Naive thymus-derived CD4-positive, alpha-beta T cell (primary cell): ENCODE data around the gene PRSS50. TPM values are rescaled to one million over a fixed set of nuclear protein-coding genes. Genes with fewer than 3 reads are reported as not detected.
A peak's percentile ranks its signal among the peaks of the same experiment; 100 is the strongest.
"Not testable (repeated sequence)": the region's sequence is repeated elsewhere in the genome, so short reads cannot be mapped to it uniquely, and the experiment has no call there.

Source experiments
- ATAC-seq: fragments of 150-1000 bp; cut with Tn5 transposase; 2 replicates; pipeline ENCODE4 v1.10.0; 2021; ENCODE audit warnings: mild to moderate bottlenecking, moderate library complexity
- CTCF ChIA-PET: fragments of 350-600 bp; sonication (Branson Sonifier 250); formaldehyde crosslinking; loops from one replicate; lab custom pipeline; 2021; ENCODE audit warnings: antibody characterized with exemption; lab: Charles Lee
- POLR2A ChIA-PET: fragments of 350-600 bp; sonication (Branson Sonifier 250); formaldehyde crosslinking; loops from one replicate; lab custom pipeline; 2021; ENCODE audit warnings: antibody characterized with exemption, inconsistent platforms; lab: Charles Lee
- DNase-seq, 9 donors: peaks; one replicate each; pipeline versions ENCODE4 v3.0.0 to v3.0.0-alpha.2; 2020 to 2022; ENCODE audit warnings: mixed read lengths in 1 of 9
- H3K27ac ChIP-seq: one replicate; pipeline ENCODE4 v1.7.0; 2013; ENCODE audit warnings: mild to moderate bottlenecking, low read depth, low read length, moderate library complexity
- H3K27me3 ChIP-seq, 2 donors: one replicate each; pipeline ENCODE4 v1.7.0; 2013; ENCODE audit warnings: low read length in 2 of 2, mild to moderate bottlenecking in 2 of 2, moderate library complexity in 2 of 2; ENCODE audit not compliant: control insufficient read depth in 2 of 2, insufficient read depth in 2 of 2
- H3K36me3 ChIP-seq, 3 experiments: 1 replicate in 2 of 3; 2 replicates in 1 of 3; pipeline ENCODE4 v1.7.0; 2013; ENCODE audit warnings: low read length in 3 of 3, mild to moderate bottlenecking in 3 of 3, moderate library complexity in 1 of 3; ENCODE audit not compliant: insufficient read depth in 3 of 3, control insufficient read depth in 2 of 3
- H3K4me1 ChIP-seq, 2 donors: one replicate each; pipeline ENCODE4 v1.7.0; 2013; ENCODE audit warnings: low read length in 2 of 2, mild to moderate bottlenecking in 2 of 2, moderate library complexity in 1 of 2; ENCODE audit not compliant: control insufficient read depth in 2 of 2, insufficient read depth in 2 of 2
- H3K4me3 ChIP-seq: 2 replicates; pipeline ENCODE4 v1.7.0; 2013; ENCODE audit warnings: mild to moderate bottlenecking, low read length
- H3K9me3 ChIP-seq, 3 experiments: 1 replicate in 2 of 3; 2 replicates in 1 of 3; pipeline ENCODE4 v1.7.0; 2013; ENCODE audit warnings: low read length in 3 of 3; ENCODE audit not compliant: control insufficient read depth in 2 of 3
- H3K27ac Mint-ChIP-seq, 9 donors: one replicate each; pipeline ENCODE4 v1.8.0; 2020 to 2022; ENCODE audit warnings: mixed read lengths in 9 of 9, mild to moderate bottlenecking in 8 of 9, moderate library complexity in 5 of 9, inconsistent platforms in 2 of 9
- H3K27me3 Mint-ChIP-seq, 5 donors: one replicate each; pipeline ENCODE4 v1.8.0; 2021 to 2022; ENCODE audit warnings: mixed read lengths in 5 of 5, mild to moderate bottlenecking in 1 of 5
- H3K36me3 Mint-ChIP-seq, 5 donors: one replicate each; pipeline ENCODE4 v1.8.0; 2020 to 2022; ENCODE audit warnings: mixed read lengths in 5 of 5, mild to moderate bottlenecking in 3 of 5, inconsistent platforms in 1 of 5
- H3K4me1 Mint-ChIP-seq, 7 donors: one replicate each; pipeline ENCODE4 v1.8.0; 2020 to 2022; ENCODE audit warnings: mixed read lengths in 7 of 7, mild to moderate bottlenecking in 3 of 7, inconsistent platforms in 1 of 7
- H3K4me3 Mint-ChIP-seq, 10 donors: one replicate each; pipeline ENCODE4 v1.8.0; 2020 to 2022; ENCODE audit warnings: mild to moderate bottlenecking in 10 of 10, mixed read lengths in 10 of 10, moderate library complexity in 6 of 10, inconsistent platforms in 2 of 10
- H3K9me3 Mint-ChIP-seq, 11 donors: one replicate each; pipeline ENCODE4 v1.8.0; 2020 to 2022; ENCODE audit warnings: mixed read lengths in 11 of 11, mild to moderate bottlenecking in 4 of 11, inconsistent platforms in 1 of 11, moderate library complexity in 1 of 11
- intact Hi-C, 2 donors: fragments of 100-400 bp; cut with micrococcal nuclease; formaldehyde crosslinking; loops; one replicate each; pipeline ENCODE4 v1.15.1; 2023
- polyA plus RNA-seq, 2 donors: library from polyadenylated mRNA; unstranded; fragments of 300-500 nt; fragmentation: Illumina TruSeq; gene quantifications; one replicate each; pipeline ENCODE4 v1.2.3, GENCODE V29; 2021
- total RNA-seq, 6 experiments: library from RNA in 5 of 6; stranded (reverse) in 5 of 6; gene quantifications; 1 replicate in 5 of 6; 2 replicates in 1 of 6; pipeline ENCODE4 v1.2.3 and lab custom pipeline; 2021 to 2026

Gene PRSS50
- total and polyA plus RNA-seq, 7 experiments from 2014 or later = 0.11 TPM; not detected in 6

DNA sequence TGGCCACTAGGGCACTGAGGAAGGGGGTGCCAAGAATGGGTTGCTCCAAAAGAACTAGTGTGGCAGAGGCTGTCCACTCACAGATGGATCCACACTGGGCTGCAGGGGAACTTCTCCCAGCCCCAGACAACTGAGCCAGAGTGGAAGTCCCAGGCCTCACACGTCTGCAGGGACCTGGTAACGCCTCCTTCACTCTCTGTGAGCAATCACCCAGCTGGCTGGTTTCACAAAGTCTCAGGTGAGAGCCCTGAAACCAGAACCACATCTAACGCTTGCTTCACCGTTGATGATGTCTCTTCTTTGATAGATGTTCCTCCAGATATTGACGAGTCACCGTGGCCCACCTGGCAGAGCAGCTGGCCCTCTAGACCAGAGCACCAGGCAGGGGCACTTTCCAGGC lies 35.5 kb upstream of the PRSS50 start:
- ATAC-seq (peak; percentile 80), DNase-seq (peak in 2 of 9 donors; percentile 6 to 10)
- H3K4me3 Mint-ChIP-seq, H3K9me3 ChIP-seq, H3K4me3 ChIP-seq, POLR2A ChIA-PET, H3K27me3 Mint-ChIP-seq, H3K27me3 ChIP-seq, H3K36me3 Mint-ChIP-seq, H3K4me1 ChIP-seq, H3K9me3 Mint-ChIP-seq, intact Hi-C loops, H3K27ac ChIP-seq, H3K36me3 ChIP-seq, CTCF ChIA-PET: not testable (repeated sequence)
- Mint-ChIP-seq H3K4me1 (peaks cover 3 to 10% (median 6%) of the 10 kb centered on the region in 7 donors), H3K27ac (peak overlapping the region in 1 of 9 donors; percentile 72)

DNA sequence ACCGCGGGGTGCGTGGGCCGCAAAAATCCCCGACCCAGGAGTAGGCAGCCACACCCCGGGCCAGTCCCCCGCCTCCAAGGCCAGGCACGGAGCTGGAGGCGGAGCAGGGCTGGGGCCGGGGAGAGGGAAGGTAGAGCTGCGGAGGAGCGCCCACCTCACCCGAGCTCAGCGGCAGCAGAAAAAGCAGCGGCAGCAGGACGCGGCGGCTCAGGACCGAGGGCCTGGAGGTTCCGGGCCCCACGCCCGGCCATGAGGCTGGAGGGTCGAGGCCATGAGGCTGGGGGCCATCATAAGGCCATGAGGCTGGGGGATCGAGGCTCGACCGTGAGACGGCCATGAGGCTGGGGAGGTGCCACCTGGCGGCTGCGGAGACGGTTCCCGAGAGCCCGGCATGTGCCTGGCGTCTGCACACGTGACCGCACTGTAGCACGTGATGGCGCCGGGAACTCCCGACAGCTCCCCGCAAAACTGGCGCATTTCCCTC lies 32.9 kb upstream of the PRSS50 start:
- Mint-ChIP-seq H3K27me3 (peaks cover 0 to 9% (median 0%) of the 10 kb centered on the region in 5 donors), H3K9me3 (no peaks in the 10 kb centered on the region), H3K4me3 (no peak overlapping the region), H3K36me3 (no peaks in the 10 kb centered on the region), H3K27ac (no peak overlapping the region), H3K4me1 (peaks cover 3 to 10% (median 6%) of the 10 kb centered on the region in 7 donors)
- H3K4me3 ChIP-seq = no peak overlapping the region
- H3K27me3 ChIP-seq = no peaks in the 10 kb centered on the region
- no peaks in the 10 kb centered on the region for H3K4me1 ChIP-seq
- no peaks in the 10 kb centered on the region for H3K9me3 ChIP-seq
- ChIA-PET POLR2A (no interaction called here), CTCF (no interaction called here)
- no peak for DNase-seq
- H3K36me3 ChIP-seq = no peaks in the 10 kb centered on the region
- no peak overlapping the region for H3K27ac ChIP-seq
- no peak for ATAC-seq
- intact Hi-C loops = no loop called here

DNA sequence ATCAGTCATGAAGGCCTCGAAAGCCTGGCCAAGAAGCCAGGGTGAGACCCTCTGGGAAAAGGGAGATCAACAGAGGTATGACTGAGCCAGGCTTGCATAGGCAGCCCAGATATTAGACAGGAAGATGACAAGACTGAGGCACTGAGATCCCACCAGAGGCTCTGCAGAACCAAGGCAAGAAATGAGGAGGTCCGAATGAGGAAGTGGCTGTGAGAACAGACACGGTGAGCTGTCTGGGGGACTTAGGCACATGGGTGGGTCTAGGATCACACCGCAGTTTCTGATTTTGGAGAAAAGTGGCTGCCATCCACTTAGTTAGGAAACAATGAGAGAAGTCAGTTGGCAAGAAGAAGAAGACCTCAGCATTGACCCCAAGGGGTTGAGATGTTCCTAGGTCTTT lies 31.5 kb upstream of the PRSS50 start:
- Mint-ChIP-seq H3K27me3 (peaks cover 0 to 9% (median 0%) of the 10 kb centered on the region in 5 donors), H3K27ac (no peak overlapping the region), H3K4me3 (no peak overlapping the region), H3K4me1 (peaks cover 3 to 10% (median 6%) of the 10 kb centered on the region in 7 donors), H3K9me3 (no peaks in the 10 kb centered on the region), H3K36me3 (no peaks in the 10 kb centered on the region)
- no peaks in the 10 kb centered on the region for H3K36me3 ChIP-seq
- CTCF ChIA-PET = no interaction called here
- ATAC-seq (no peak), DNase-seq (no peak)
- POLR2A ChIA-PET = no interaction called here
- H3K27ac ChIP-seq = no peak overlapping the region
- H3K4me1 ChIP-seq = no peaks in the 10 kb centered on the region
- no peak overlapping the region for H3K4me3 ChIP-seq
- no peaks in the 10 kb centered on the region for H3K27me3 ChIP-seq
- intact Hi-C loops = no loop called here
- no peaks in the 10 kb centered on the region for H3K9me3 ChIP-seq

DNA sequence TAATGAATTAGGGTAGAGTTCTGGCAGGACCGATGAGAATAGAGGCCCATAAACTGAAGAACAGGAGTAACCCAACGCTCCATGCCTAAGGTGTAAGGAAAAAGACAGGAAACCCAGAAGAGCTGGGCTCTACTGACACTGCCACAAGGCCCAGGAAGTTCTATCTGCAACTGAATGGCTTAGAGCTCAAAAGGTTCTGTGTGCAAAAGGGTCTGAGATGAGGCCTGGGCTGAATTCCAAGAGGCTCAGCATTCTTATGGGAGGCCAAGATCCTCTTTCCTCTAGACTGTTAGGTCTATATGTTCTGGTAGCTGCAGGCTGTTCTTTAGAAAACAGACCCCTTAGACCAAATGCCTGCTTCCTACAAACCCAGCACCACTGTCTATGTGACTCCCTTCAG lies 30.5 kb upstream of the PRSS50 start:
- CTCF ChIA-PET = no interaction called here
- Histone ChIP-seq H3K36me3 (no peaks in the 10 kb centered on the region), H3K9me3 (no peaks in the 10 kb centered on the region), H3K4me1 (no peaks in the 10 kb centered on the region), H3K27me3 (no peaks in the 10 kb centered on the region), H3K4me3 (no peak overlapping the region), H3K27ac (no peak overlapping the region)
- no peak for DNase-seq
- POLR2A ChIA-PET = no interaction called here
- Mint-ChIP-seq H3K4me3 (no peak overlapping the region), H3K4me1 (peaks cover 0 to 6% (median 1%) of the 10 kb centered on the region in 7 donors), H3K9me3 (no peaks in the 10 kb centered on the region), H3K27ac (peak overlapping the region in 1 of 9 donors; percentile 47), H3K27me3 (peaks cover 0 to 9% (median 0%) of the 10 kb centered on the region in 5 donors), H3K36me3 (no peaks in the 10 kb centered on the region)
- no peak for ATAC-seq
- intact Hi-C loops = no loop called here

DNA sequence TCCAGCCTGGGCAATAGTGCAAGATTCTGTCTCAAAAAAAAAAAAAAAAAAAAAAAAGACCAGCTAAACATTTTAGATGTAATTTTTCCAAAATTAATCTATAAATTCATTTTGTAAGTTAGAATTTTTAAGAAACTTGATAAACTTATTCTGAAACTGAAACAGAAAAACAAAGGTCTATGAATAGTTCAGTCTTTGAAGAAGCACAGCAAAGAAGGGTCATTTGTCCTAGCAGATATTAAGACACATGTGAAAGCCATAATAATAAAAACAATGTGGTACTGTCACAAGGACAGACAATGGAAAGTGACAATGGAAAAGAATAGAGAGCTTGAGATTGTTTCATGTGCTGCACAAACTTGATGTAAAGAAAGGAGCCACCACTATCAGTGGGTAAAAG lies 29.0 kb upstream of the PRSS50 start:
- H3K27ac ChIP-seq = no peak overlapping the region
- no peaks in the 10 kb centered on the region for H3K36me3 ChIP-seq
- no peak for DNase-seq
- Mint-ChIP-seq H3K36me3 (no peaks in the 10 kb centered on the region), H3K4me3 (no peak overlapping the region), H3K4me1 (no peaks in the 10 kb centered on the region), H3K27ac (no peak overlapping the region), H3K27me3 (peaks cover 0 to 9% (median 0%) of the 10 kb centered on the region in 5 donors), H3K9me3 (no peaks in the 10 kb centered on the region)
- no peaks in the 10 kb centered on the region for H3K9me3 ChIP-seq
- ChIA-PET POLR2A (no interaction called here), CTCF (interaction anchor here (0.6 kb wide), 1 partner anchor 1472 kb away, joined by 3 read pairs; no protein-coding TSS in a partner anchor)
- no peak for ATAC-seq
- no peaks in the 10 kb centered on the region for H3K4me1 ChIP-seq
- H3K4me3 ChIP-seq = no peak overlapping the region
- intact Hi-C loops = no loop called here
- H3K27me3 ChIP-seq = no peaks in the 10 kb centered on the region

DNA sequence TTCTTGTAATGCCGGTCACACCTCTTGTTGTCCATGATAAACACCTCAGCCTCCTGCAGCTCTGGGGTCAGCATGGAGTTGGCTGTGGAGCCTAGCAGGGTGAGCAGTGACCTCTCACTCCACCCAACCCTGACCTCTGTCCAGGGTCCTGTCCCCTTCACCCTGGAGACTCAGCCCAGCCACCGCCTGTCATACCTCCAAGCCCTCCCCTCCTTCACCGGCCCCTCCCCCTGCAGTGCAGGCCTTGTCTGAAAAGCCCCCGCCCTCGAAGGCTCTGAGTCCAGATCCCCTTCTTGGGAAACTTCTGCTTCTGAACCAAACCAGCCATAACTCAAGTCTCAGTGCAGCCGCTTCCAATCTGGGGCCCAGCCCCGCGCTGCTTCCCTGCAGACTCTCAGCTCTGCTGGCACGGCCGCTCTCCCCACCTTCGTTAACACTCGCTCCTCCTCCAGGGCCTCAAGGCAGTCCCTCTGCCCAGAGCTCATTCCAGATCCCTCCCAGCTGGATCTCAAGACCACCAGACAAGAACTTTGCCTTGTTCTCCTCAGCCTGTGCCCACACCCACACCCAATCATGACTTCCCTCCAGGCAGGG lies 25.4 kb upstream of the PRSS50 start:
- Histone ChIP-seq H3K27ac (no peak overlapping the region), H3K27me3 (no peaks in the 10 kb centered on the region), H3K36me3 (no peaks in the 10 kb centered on the region), H3K4me1 (no peaks in the 10 kb centered on the region), H3K4me3 (no peak overlapping the region), H3K9me3 (no peaks in the 10 kb centered on the region)
- POLR2A ChIA-PET = no interaction called here
- Mint-ChIP-seq H3K36me3 (no peaks in the 10 kb centered on the region), H3K9me3 (peaks cover 0 to 4% (median 0%) of the 10 kb centered on the region in 11 donors), H3K4me1 (no peaks in the 10 kb centered on the region), H3K27ac (peak overlapping the region in 1 of 9 donors; percentile 47), H3K27me3 (peaks cover 0 to 15% (median 0%) of the 10 kb centered on the region in 5 donors), H3K4me3 (no peak overlapping the region)
- ATAC-seq = no peak
- DNase-seq = no peak
- CTCF ChIA-PET = no interaction called here
- intact Hi-C loops = no loop called here

DNA sequence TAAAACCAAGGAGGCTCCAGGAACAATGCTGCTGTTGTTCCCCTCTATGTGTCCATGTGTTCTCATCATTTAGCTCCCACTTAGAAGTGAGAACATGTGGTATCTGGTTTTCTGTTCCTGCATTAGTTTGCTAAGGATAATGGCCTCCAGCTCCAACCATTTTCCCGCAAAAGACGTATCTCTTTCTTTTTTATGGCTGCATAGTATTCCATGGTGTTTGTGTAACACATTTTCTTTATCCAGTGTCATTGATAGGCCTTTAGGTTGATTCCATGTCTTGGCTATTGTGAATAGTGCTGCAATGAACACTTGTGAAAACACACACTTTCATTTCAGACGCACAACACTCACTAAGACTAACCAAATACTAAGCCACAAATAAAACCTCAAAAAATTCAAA lies 21.9 kb upstream of the PRSS50 start:
- H3K4me3 Mint-ChIP-seq, ATAC-seq, H3K36me3 Mint-ChIP-seq, H3K9me3 Mint-ChIP-seq, H3K27ac ChIP-seq, H3K4me3 ChIP-seq, H3K27me3 ChIP-seq, POLR2A ChIA-PET, H3K4me1 Mint-ChIP-seq, H3K27ac Mint-ChIP-seq, H3K36me3 ChIP-seq, H3K4me1 ChIP-seq, DNase-seq, CTCF ChIA-PET, intact Hi-C loops, H3K9me3 ChIP-seq: not testable (repeated sequence)
- peaks cover 0 to 18% (median 13%) of the 10 kb centered on the region in 5 donors for H3K27me3 Mint-ChIP-seq
